Measurements from ENCODE around the gene SOX13.
A peak's percentile ranks its signal among the peaks of the same experiment; 100 is the strongest.

The SOX13 gene

DNA sequence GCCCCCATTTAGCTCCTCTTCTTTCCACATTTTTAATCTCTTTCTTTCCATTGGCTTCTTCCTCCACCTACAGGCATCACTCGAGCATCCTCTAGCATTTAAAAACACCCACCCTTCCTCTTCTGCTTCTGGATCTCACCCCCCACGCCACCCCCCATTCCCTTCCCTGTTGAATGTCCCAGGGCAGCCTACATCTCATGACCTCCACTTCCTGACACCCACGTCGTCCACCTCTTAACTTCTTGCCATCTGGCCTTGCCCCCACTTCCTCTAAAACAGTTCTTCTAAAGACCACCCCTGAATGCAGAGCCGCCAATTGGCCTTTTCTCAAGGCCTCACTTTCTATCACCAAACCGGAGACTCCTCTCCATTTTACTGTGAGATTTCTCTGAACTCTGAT, 85.0 kb downstream of the SOX13 start:
- Histone ChIP-seq H2AK5ac (ENCODE audit: low read length) (no peak overlapping the region), H3K79me1 (ENCODE audit: low read length) (no peaks in the 10 kb centered on the region), H3K4me2 (ENCODE audit: low read length) (no peak overlapping the region), H2BK12ac (ENCODE audit: low read length) (no peak overlapping the region), H2BK5ac (ENCODE audit: low read depth, low read length, poor library complexity) (no peak overlapping the region), H4K12ac (ENCODE audit: low read depth, low read length) (no peak overlapping the region), H3K14ac (ENCODE audit: low read length) (no peak overlapping the region), H3K4me1 (ENCODE audit: control insufficient read depth in 1 of 2, insufficient read depth in 2 of 2, low read length in 2 of 2) (no peaks in the 10 kb centered on the region), H3K4ac (ENCODE audit: low read depth, low read length) (no peak overlapping the region), H3K27ac (ENCODE audit: low read depth, low read length) (no peak overlapping the region), H4K8ac (ENCODE audit: low read depth, low read length) (no peak overlapping the region), H3K18ac (ENCODE audit: low read length) (no peak overlapping the region), H3K79me2 (ENCODE audit: control insufficient read depth, insufficient read depth, low read length, poor library complexity) (no peaks in the 10 kb centered on the region), H4K91ac (ENCODE audit: low read depth, low read length) (no peak overlapping the region), H3K36me3 (ENCODE audit: control insufficient read depth in 1 of 2, insufficient read depth in 2 of 2, low read length in 2 of 2) (no peaks in the 10 kb centered on the region), H3K23ac (ENCODE audit: low read length) (no peak overlapping the region), H3K4me3 (ENCODE audit: low read depth, low read length) (no peak overlapping the region), H3K9me3 (ENCODE audit: insufficient read depth, low read depth, low read length) (no peaks in the 10 kb centered on the region), H3K9ac (ENCODE audit: low read length) (no peak overlapping the region), H2BK120ac (ENCODE audit: insufficient read depth, low read length, poor library complexity) (no peak overlapping the region), H2AFZ (ENCODE audit: insufficient read depth, low read length, poor library complexity) (no peak overlapping the region), H3K27me3 (ENCODE audit: insufficient read depth, low read length) (no peaks in the 10 kb centered on the region)
- no CpG with 5 or more reads among the region's 6 CpGs for WGBS (ENCODE audit: extremely low coverage, insufficient coverage, insufficient read length)
- no peak for DNase-seq

- H3K14ac ChIP-seq (ENCODE audit: low read length), result no peak overlapping the region
- H3K4me3 ChIP-seq (ENCODE audit: low read depth, low read length), result no peak overlapping the region
- no peak overlapping the region for H4K12ac ChIP-seq (ENCODE audit: low read depth, low read length)
- no peak overlapping the region for H2BK5ac ChIP-seq (ENCODE audit: low read depth, low read length, poor library complexity)
- DNase-seq, result no peak
- H2AFZ ChIP-seq (ENCODE audit: insufficient read depth, low read length, poor library complexity), result no peak overlapping the region
- no peak overlapping the region for H3K9ac ChIP-seq (ENCODE audit: low read length)
- WGBS (ENCODE audit: extremely low coverage, insufficient coverage, insufficient read length), result no CpG with 5 or more reads among the region's 14 CpGs
- no peak overlapping the region for H3K4me2 ChIP-seq (ENCODE audit: low read length)
- peaks cover 2% of the 10 kb centered on the region for H3K9me3 ChIP-seq (ENCODE audit: insufficient read depth, low read depth, low read length)
- no peak overlapping the region for H3K23ac ChIP-seq (ENCODE audit: low read length)
- H3K79me2 ChIP-seq (ENCODE audit: control insufficient read depth, insufficient read depth, low read length, poor library complexity), result no peaks in the 10 kb centered on the region
- H3K4me1 ChIP-seq (ENCODE audit: control insufficient read depth in 1 of 2, insufficient read depth in 2 of 2, low read length in 2 of 2), result no peaks in the 10 kb centered on the region
- no peak overlapping the region for H4K8ac ChIP-seq (ENCODE audit: low read depth, low read length)
- H2BK120ac ChIP-seq (ENCODE audit: insufficient read depth, low read length, poor library complexity), result no peak overlapping the region
- H3K18ac ChIP-seq (ENCODE audit: low read length), result no peak overlapping the region
- no peak overlapping the region for H3K27ac ChIP-seq (ENCODE audit: low read depth, low read length)
- no peaks in the 10 kb centered on the region for H3K27me3 ChIP-seq (ENCODE audit: insufficient read depth, low read length)
- H3K79me1 ChIP-seq (ENCODE audit: low read length), result no peaks in the 10 kb centered on the region
- H4K91ac ChIP-seq (ENCODE audit: low read depth, low read length), result no peak overlapping the region
- no peaks in the 10 kb centered on the region for H3K36me3 ChIP-seq (ENCODE audit: control insufficient read depth in 1 of 2, insufficient read depth in 2 of 2, low read length in 2 of 2)
- no peak overlapping the region for H2AK5ac ChIP-seq (ENCODE audit: low read length)
- H2BK12ac ChIP-seq (ENCODE audit: low read length), result peak overlapping the region; percentile 10
- no peak overlapping the region for H3K4ac ChIP-seq (ENCODE audit: low read depth, low read length)
These were observed 88.9 kb downstream of the SOX13 start for GRCh38 chr1:204161609-204162493.

DNA sequence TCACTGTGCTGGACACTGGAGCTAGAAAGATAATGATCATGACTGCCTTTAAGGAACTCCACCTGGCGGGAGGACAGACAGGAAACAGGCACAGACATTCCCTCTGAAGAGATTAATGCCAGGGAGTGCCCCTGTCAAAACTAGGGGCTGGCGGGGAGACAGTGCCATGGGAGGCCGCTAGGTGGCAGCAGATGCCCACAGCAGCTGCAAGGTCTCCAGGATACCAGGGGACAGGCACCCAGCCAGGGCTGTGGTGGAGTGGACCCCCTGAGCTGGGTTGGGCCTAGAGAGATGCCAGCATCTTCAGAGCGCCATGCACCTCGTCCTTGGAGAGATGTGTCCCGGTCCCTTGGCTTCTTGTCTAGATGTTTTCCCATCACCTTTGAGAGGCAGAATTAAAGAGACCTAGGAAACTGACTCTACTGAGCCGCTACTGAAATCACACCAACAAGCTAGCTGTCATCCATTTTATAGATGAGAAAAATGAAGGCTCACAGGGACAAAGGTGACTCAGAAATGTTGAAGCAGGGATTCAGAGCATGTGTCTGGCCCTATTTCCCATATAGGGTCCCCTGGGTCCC, 89.7 kb downstream of the SOX13 start:
- Histone ChIP-seq H3K79me2 (ENCODE audit: control insufficient read depth, insufficient read depth, low read length, poor library complexity) (no peaks in the 10 kb centered on the region), H3K4ac (ENCODE audit: low read depth, low read length) (no peak overlapping the region), H3K79me1 (ENCODE audit: low read length) (no peaks in the 10 kb centered on the region), H4K8ac (ENCODE audit: low read depth, low read length) (no peak overlapping the region), H3K23ac (ENCODE audit: low read length) (no peak overlapping the region), H2BK5ac (ENCODE audit: low read depth, low read length, poor library complexity) (no peak overlapping the region), H4K12ac (ENCODE audit: low read depth, low read length) (no peak overlapping the region), H2AK5ac (ENCODE audit: low read length) (no peak overlapping the region), H2AFZ (ENCODE audit: insufficient read depth, low read length, poor library complexity) (no peak overlapping the region), H2BK12ac (ENCODE audit: low read length) (no peak overlapping the region), H3K18ac (ENCODE audit: low read length) (no peak overlapping the region), H3K36me3 (ENCODE audit: control insufficient read depth in 1 of 2, insufficient read depth in 2 of 2, low read length in 2 of 2) (no peaks in the 10 kb centered on the region), H3K4me3 (ENCODE audit: low read depth, low read length) (no peak overlapping the region), H3K4me1 (ENCODE audit: control insufficient read depth in 1 of 2, insufficient read depth in 2 of 2, low read length in 2 of 2) (no peaks in the 10 kb centered on the region), H3K4me2 (ENCODE audit: low read length) (no peak overlapping the region), H3K14ac (ENCODE audit: low read length) (no peak overlapping the region), H3K27ac (ENCODE audit: low read depth, low read length) (no peak overlapping the region), H3K9me3 (ENCODE audit: insufficient read depth, low read depth, low read length) (peaks cover 2% of the 10 kb centered on the region), H4K91ac (ENCODE audit: low read depth, low read length) (no peak overlapping the region), H3K27me3 (ENCODE audit: insufficient read depth, low read length) (no peaks in the 10 kb centered on the region), H2BK120ac (ENCODE audit: insufficient read depth, low read length, poor library complexity) (no peak overlapping the region), H3K9ac (ENCODE audit: low read length) (no peak overlapping the region)
- WGBS (ENCODE audit: extremely low coverage, insufficient coverage, insufficient read length), result no CpG with 5 or more reads among the region's 7 CpGs
- DNase-seq, result peak; percentile 85 to 89

- H2AFZ ChIP-seq (ENCODE audit: insufficient read depth, low read length, poor library complexity), result no peak within 1 kb of the TSS
- H2BK120ac ChIP-seq (ENCODE audit: insufficient read depth, low read length, poor library complexity), result no peak within 1 kb of the TSS
- H4K91ac ChIP-seq (ENCODE audit: low read depth, low read length), result no peak within 1 kb of the TSS
- no peak within 1 kb of the TSS for H3K14ac ChIP-seq (ENCODE audit: low read length)
- no peak for DNase-seq
- H3K4me1 ChIP-seq (ENCODE audit: control insufficient read depth in 1 of 2, insufficient read depth in 2 of 2, low read length in 2 of 2), result no peaks in the 10 kb centered on the region
- no peaks in the 10 kb centered on the region for H3K36me3 ChIP-seq (ENCODE audit: control insufficient read depth in 1 of 2, insufficient read depth in 2 of 2, low read length in 2 of 2)
- H3K79me2 ChIP-seq (ENCODE audit: control insufficient read depth, insufficient read depth, low read length, poor library complexity), result no peaks in the 10 kb centered on the region
- H3K27me3 ChIP-seq (ENCODE audit: insufficient read depth, low read length), result no peaks in the 10 kb centered on the region
- no peak within 1 kb of the TSS for H2BK12ac ChIP-seq (ENCODE audit: low read length)
- no peak within 1 kb of the TSS for H4K12ac ChIP-seq (ENCODE audit: low read depth, low read length)
- H2AK5ac ChIP-seq (ENCODE audit: low read length), result no peak within 1 kb of the TSS
- H3K23ac ChIP-seq (ENCODE audit: low read length), result no peak within 1 kb of the TSS
- no peak within 1 kb of the TSS for H3K4me2 ChIP-seq (ENCODE audit: low read length)
- no peaks in the 10 kb centered on the region for H3K79me1 ChIP-seq (ENCODE audit: low read length)
- H3K9me3 ChIP-seq (ENCODE audit: insufficient read depth, low read depth, low read length), result peaks cover 4% of the 10 kb centered on the region
- H3K4me3 ChIP-seq (ENCODE audit: low read depth, low read length), result no peak within 1 kb of the TSS
- no peak within 1 kb of the TSS for H3K4ac ChIP-seq (ENCODE audit: low read depth, low read length)
- WGBS (ENCODE audit: extremely low coverage, insufficient coverage, insufficient read length), result no CpG with 5 or more reads among the region's 5 CpGs
- no peak within 1 kb of the TSS for H2BK5ac ChIP-seq (ENCODE audit: low read depth, low read length, poor library complexity)
- H3K27ac ChIP-seq (ENCODE audit: low read depth, low read length), result no peak within 1 kb of the TSS
- no peak within 1 kb of the TSS for H4K8ac ChIP-seq (ENCODE audit: low read depth, low read length)
- no peak within 1 kb of the TSS for H3K18ac ChIP-seq (ENCODE audit: low read length)
- H3K9ac ChIP-seq (ENCODE audit: low read length), result no peak within 1 kb of the TSS
These were observed 93.3 kb downstream of the SOX13 start, which contains the start of gene REN for GRCh38 chr1:204166219-204166618. TSS of gene REN (minus strand) at chr1:204166337. CDS start at chr1:204166293, 44 bp downstream.
